ENCODE measurements around the gene IL1F10.

DNA sequence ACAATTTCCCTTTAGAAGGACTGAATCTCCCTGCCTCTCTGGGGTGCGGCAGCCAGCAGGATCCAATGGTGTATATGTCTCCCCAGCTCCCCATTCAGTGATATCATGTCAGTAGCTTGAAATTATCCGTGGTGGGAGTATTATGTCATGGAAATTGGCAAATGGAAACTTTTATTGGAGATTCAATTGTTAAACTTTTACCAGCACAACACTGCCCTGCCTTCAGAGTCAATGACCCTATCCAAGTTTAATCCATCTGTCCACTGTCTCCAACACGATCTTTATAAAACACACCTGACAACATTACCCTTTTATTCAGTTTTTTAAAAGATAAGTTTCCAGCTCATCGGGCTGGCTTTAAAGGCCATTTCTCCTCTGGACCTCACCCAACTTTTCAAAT, 54.6 kb downstream of the IL1F10 start:
- TF ChIP-seq, protein P1, sequence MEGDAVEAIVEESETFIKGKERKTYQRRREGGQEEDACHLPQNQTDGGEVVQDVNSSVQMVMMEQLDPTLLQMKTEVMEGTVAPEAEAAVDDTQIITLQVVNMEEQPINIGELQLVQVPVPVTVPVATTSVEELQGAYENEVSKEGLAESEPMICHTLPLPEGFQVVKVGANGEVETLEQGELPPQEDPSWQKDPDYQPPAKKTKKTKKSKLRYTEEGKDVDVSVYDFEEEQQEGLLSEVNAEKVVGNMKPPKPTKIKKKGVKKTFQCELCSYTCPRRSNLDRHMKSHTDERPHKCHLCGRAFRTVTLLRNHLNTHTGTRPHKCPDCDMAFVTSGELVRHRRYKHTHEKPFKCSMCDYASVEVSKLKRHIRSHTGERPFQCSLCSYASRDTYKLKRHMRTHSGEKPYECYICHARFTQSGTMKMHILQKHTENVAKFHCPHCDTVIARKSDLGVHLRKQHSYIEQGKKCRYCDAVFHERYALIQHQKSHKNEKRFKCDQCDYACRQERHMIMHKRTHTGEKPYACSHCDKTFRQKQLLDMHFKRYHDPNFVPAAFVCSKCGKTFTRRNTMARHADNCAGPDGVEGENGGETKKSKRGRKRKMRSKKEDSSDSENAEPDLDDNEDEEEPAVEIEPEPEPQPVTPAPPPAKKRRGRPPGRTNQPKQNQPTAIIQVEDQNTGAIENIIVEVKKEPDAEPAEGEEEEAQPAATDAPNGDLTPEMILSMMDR (IDR thresholded peaks at IDR 0.05; ENCODE audit: low read depth, low read length, poor library complexity, severe bottlenecking) = no peak
- no peak for TF ChIP-seq EZH2phosphoT487 (IDR thresholded peaks at IDR 0.05; ENCODE audit: borderline replicate concordance, low read length)

Data from DOHH2 (cell line).